Embryonic facial prominence (tissue), 1 donor: ENCODE results near the gene MYBPC2.
"Not testable (repeated sequence)": the region's sequence is repeated elsewhere in the genome, so short reads cannot be mapped to it uniquely, and the experiment has no call there.

Experiments
- DNase-seq: peaks from one replicate; pipeline ENCODE4 v3.0.0-alpha.2; 2016; ENCODE audit errors: extremely low spot score

The MYBPC2 gene

DNA sequence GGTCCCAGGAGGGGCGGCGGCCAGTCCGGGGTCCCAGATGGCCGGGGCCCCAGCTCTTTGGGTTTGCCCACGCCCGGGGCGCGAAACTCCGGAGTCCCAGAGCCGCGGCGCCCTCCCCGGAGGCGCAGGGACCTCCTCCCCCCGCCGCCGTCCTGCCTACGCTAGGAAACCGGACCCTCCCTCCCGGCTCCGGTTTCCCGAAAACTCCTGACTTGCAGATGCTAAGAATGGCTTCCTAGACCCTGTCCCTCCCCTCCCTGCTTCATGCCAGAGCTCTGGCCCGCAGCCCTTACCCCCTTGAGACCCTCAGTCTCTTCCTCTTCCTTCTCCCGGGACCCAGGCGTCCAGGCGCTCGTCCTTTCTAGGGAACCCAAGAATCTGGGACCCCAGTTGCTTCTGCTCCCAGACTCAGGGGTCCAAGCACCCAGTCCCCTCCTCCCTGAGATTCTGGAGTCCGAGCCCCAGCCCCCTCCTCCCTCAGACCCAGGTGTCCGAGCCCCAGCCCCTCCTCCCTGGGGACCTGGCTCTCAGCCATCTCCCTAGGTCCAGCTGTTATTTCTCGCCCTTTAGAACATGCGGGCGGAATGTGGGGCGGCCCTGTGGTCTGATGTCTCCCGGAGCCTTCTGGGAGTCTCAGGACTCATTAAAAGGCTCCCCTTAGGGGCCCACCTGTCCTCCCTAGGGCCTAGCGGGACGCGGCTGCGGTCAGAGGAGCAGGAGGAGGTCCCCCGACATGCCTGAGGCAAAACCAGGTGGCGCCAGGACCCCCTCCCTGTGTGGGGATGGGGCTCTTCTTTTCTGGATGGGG, at the start of gene MYBPC2:
Gene MYBPC2 (plus strand): TSS at position 672 of the 808 bp plus-strand sequence. CDS start 62 bp downstream, at position 734.
- DNase-seq = peak; percentile 36

DNA sequence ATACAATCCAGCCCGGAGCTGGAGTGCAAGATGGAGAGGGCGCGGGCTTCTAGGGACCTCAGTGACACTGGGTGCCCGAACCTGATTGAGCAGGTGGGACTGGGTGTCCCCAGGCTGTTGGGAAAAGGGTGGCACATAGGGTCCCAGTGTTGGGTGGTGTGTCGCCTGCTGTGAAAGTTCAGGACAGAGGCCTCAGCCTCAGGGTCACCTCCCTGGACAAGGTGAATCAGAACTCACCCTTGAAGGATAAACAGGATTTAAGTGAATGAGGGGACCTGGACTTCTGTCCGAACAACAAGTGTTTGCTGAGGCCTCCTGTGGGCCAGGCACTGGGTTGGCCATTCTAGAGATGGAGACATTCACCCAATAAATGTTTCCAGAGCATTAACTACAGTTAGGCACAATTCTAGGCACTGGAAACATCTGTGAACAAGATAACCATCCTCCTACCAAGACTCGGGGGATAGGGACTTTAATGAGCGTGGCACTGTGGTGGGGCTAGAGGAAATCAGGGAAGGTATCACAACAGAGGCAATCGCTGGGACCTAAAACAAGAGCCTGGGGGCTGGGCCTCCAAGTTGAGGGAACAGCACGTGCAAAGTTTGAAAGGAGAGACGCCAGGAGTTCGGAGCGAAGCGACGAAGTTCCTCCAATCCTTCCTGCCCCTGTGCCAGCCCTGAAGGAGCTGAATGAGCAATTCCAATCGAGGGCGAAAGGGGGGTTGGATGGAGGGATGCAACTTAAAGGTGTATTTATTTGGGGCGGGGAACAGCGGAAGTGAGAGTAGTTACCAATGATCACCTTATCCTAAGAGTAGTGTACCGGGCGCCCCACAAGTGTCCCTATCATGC, 49.5 kb upstream of the MYBPC2 start:
- no peak for DNase-seq

GRCh38 chr19:50383852-50384684, 48.6 kb upstream of the MYBPC2 start, which contains the start of gene POLD1:
TSS of gene POLD1 (plus strand) at chr19:50384347. CDS start at chr19:50398852, 14,505 bp downstream.
- peak; percentile 95 for DNase-seq

DNA sequence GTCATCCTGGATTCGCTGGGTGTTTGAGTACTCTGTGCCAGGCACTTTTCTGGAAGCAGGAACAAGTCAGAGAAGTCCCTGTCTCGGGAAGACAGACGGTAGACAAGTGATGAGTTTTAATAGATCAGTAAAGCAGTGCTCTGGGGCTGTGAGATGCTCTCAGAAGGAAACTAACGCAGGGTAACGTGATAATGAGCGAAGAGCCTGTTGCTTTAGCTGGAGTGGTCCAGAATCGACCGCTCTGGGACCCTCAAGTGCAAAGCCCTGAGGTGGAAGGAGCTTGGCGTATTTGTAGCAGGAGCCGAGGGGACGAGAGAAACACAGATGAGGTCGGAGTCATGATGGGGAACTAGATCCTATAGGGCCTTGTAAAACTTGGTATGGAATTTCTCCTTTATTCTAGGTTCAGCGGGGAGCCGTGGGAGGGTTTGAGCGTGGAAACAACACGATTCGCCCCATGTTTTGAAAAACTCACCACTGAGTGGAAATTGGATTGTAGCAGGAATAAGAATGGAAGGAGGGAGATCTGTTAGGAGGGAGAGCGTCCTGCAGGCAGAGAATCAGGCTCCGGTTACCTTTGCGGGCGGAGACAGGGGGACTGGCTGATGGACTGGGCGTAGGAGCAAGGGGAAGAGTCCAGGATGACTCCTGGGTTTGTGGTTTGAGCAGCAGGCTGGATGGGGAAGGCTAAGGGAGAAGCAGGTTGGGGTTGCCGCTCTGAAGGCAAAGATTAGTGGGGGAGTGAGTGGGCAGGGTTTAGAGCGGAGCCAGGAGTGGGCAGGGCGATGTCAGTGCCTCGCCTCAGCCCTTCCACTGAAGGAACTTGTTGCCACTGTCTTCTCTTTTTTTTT, 47.8 kb upstream of the MYBPC2 start:
- no peak for DNase-seq

DNA sequence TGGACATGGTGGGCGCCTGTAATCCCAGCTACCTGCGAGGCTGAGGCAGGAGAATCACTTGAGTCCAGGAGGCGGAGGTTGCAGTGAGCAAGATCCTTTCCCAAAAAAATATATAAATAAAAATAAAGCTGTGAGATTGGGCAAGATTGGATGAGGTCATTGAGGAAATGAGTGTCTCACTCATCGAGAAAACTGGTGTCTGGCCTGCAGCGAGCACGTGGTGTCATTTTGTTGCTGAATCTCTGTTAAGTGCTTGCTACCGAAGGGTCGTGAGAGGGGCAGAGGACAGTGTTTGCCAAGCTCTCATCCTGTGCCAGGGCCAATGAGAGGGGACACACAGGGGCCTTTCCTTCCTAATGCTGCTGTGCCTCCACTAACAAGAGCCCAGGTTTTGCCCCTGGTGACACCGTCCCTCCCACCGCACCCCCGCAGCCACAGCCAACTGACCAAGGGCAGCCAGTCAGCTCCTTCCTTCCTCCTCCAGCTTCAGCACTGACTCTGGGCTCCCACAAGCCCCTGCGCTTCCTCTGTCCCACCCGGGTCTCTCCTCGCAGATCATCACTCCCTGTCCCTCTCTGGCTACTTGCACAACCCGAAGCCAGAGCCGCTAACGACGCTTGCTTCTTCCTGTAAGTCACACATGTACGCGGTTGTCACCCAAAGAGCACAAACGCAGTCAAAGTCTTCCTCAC, 45.4 kb upstream of the MYBPC2 start:
- no peak for DNase-seq

DNA sequence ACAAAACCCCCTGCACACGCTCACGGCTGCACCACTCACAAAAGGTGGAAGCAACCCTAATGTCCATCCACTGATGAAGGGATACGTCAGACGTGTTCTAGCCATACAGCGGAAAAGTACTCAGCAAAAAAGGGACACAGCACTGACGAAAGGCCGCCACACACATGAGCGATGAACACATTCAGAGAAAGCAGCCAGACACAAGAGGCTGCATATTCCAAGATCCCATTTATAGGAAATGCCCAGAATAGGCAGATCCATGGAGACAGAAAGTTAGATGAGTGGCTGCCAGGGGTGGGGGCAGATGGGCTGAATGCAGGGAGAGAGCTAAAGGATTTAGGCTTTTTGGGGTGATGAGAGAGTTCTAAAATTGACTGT, 44.8 kb upstream of the MYBPC2 start:
- DNase-seq = no peak

DNA sequence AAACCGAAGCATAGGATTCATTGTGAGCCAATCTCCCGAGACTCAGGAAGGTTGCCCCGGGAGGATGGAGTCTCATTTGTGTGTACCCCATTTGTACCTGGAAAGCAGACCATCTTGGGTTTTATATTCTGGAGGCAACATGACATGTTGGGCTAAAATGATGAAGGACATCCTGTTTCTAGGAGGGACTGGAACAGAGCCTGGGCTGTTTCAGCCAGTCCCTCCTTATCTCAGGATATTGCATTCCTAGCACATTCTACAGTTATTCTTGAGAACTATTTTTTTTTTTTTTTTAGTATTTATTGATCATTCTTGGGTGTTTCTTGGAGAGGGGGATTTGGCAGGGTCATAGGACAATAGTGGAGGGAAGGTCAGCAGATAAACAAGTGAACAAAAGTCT, 42.4 kb upstream of the MYBPC2 start:
- DNase-seq = not testable (repeated sequence)

- DNase-seq = not testable (repeated sequence)
These were observed 41.7 kb upstream of the MYBPC2 start for GRCh38 chr19:50390952-50391351.

DNA sequence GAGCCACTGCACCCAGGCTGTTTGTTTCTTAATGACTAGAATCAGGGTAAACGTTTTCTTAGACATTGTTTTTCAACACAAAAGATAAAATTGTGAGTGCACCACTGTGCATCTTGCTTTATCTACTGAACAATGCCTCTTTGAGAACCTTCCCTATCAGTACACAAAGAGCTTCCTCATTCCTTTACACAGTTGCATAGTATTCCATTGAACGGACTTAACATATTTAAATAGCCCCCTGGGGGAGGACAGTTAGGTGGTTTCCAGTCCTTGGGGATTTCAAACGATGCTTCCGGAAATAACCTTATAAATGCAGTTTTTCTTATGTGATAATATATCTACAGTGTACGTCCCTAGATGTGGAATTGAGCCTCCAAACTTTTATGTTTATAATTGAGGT, 39.9 kb upstream of the MYBPC2 start:
- DNase-seq = no peak

DNA sequence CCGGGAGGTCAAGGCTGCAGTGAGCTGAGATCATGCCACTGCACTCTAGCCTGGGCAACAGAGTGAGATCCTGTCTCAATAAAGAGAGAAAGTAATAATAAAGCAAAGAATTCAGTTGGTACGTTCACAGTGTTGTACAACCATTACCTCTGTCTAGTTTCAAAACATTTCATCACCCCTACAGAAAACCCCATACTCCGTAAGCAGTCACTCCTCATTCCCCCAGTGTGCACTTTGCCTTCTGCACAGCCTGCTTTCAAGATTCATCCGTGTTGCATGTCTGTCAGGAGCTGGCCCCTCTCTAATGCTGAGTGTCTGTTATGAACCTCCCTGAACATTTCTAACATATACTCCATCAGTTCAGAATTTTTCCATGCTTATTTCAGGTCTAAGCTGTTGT, 39.1 kb upstream of the MYBPC2 start:
- no peak for DNase-seq

DNA sequence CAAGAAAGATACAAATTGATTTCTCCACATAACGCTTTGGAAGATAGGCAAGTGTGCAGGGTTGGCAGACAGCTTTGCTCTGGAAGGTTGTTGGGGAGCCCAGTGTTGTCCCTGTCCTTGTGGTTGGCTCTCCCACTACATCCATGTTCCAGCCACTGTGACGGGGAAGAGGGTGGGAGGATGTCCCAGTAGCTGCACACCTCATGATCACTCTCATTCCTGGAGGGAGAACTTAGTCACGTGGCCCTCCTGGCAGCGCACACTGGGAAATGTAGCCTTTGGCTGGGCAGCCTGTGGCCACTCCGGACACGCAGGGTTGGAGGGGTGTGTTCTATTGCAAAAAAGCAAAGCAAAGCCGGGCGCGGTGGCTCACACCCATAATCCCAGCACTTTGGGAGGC, 38.7 kb upstream of the MYBPC2 start:
- no peak for DNase-seq

- DNase-seq = no peak
These were observed 33.9 kb upstream of the MYBPC2 start for GRCh38 chr19:50398675-50399367.

- DNase-seq = no peak
These were observed 33.3 kb upstream of the MYBPC2 start for GRCh38 chr19:50399368-50399745.

DNA sequence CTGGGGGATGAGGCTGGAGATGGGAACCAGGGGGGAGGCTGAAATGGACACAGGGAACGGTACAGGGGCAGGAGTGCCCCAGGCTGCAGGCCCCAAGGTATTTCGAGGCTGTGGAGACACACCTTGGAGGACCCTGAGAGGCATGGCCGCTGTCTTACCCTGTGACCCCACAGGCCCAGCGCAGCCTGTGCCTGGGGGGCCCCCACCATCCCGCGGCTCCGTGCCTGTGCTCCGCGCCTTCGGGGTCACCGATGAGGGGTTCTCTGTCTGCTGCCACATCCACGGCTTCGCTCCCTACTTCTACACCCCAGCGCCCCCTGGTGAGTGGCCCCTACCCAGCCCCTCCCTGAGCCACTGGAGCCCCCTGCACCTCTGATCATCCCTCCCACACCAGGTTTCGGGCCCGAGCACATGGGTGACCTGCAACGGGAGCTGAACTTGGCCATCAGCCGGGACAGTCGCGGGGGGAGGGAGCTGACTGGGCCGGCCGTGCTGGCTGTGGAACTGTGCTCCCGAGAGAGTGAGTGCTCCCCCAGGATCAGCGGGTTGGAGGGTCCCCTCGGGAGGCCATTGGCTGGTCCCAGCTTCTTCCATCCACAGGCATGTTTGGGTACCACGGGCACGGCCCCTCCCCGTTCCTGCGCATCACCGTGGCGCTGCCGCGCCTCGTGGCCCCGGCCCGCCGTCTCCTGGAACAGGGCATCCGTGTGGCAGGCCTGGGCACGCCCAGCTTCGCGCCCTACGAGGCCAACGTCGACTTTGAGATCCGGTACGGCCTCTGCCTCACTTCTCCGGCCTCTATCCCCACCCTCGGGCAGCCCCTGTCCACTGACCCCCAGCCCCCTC, 30.9 kb upstream of the MYBPC2 start:
- no peak for DNase-seq

GRCh38 chr19:50402544-50403301, 30.0 kb upstream of the MYBPC2 start:
- DNase-seq = no peak

GRCh38 chr19:50406156-50406820, 26.4 kb upstream of the MYBPC2 start:
- DNase-seq = no peak

- DNase-seq = no peak
These were observed 25.9 kb upstream of the MYBPC2 start for GRCh38 chr19:50406829-50407228.

DNA sequence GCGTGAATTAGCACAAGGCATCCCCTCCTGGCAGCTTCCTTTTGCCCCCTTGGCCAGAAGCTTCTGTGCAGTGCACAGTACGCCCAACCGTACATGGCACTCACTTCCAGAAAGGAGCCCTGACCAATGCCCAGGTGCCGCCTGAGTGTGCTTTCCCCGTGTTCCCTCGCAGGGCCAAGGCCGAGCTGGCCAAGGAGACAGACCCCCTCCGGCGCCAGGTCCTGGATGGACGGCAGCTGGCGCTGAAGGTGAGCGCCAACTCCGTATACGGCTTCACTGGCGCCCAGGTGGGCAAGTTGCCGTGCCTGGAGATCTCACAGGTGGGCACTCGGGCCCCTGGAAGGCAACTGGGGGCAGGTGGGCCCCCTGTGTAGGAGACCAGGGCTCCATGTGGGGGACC, 23.3 kb upstream of the MYBPC2 start:
- DNase-seq = no peak
